NCI-H187 (cell line): ENCODE measurements around the gene SAXO1.
"Not testable (repeated sequence)": the region's sequence is repeated elsewhere in the genome, so short reads cannot be mapped to it uniquely, and the experiment has no call there.

Experiments
- DNase-seq, 2 experiments: peaks; one replicate each; lab custom pipeline; 2025; lab: John Stamatoyannopoulos, UW

The SAXO1 gene

DNA sequence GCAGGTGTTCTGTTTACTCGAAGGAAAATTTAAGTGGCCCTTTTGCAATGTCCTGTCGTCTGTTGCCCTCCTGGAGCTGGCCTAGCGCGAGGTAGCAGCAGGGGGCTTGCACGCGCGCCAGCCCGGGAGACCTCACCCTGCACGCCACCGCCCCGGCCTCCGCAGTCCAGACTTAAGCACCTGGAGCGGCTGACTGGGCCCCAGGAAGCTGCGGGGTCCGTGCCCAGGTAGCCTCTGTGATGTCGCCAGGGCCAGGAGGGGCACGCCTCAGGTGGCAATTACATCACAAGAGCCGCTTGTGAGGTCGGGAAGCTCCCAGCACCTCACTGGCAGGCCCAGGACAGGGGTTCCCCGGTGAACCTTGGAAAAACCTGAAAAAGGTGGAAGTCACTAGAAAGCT, at the start of gene SAXO1:
TSS of gene SAXO1 (minus strand) at position 195 of the 400 bp plus-strand sequence. CDS start 301 bp downstream, outside the sequence.
- no peak for DNase-seq

- no peak for DNase-seq
These were observed 41.8 kb upstream of the SAXO1 start for GRCh38 chr9:19074836-19075235.

DNA sequence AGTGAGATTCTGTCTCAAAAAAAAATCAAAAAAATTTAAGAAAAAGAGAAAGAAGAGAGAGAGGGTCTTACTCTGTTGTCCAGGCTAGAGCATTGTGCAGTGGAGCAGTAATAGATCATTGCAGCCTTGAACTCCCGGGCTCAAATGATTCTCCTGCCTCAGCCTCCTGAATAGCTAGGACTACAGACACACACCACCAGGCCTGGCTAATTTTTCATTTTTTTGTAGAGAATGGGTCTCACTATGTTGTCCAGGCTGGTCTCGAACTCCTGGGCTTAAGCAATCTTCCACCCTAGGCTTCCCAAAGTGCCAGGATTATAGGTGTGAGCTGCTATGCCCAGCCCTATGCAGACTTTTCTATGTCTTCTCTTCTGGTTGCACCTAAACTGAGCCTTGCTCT, 41.2 kb upstream of the SAXO1 start:
- DNase-seq = no peak

- DNase-seq = no peak
These were observed 24.0 kb upstream of the SAXO1 start for GRCh38 chr9:19057033-19057432.

DNA sequence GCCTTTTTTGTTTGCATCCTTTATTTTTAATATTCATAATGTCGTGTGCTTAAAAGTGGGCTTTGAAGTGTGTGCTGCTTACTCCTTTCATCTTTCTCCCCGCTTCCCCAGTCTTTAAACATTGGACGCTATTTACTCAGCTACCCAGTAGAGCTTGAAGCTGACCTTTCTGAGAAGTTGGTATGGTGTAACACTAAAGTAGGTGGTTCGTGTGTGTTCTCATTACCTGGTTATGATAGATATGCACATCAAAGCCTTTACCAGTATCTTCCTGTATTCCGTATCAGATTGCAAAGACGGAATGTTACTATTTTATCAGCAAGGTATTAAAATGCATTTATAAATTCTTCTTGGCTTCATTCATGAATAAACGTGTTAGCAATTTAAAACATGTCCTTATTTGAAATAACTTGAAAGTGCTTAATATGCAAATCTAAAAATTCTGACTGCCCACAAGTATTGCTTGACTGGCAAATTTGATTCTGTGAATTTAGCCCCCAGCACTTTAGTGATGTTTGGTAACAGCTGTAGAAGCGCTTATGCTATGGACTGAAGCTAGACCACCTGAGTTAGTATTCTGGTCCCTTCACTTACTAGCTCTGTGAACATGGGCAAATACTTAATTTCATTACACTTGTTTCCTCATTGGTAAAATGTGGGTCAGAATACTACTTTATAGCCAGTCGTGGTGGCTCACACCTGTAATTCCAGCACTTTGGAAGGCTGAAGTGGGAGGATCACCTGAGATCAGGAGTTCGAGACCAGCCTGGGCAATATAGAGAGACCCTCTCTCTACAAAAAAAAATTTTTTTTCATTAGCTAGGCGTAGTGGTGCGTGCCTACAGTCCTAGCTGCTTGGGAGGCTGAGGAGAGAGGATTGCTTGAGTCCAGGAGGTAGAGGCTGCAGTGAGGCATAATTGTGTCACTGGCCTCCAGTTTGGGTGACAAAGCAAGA, 17.9 kb upstream of the SAXO1 start:
- no peak for DNase-seq

DNA sequence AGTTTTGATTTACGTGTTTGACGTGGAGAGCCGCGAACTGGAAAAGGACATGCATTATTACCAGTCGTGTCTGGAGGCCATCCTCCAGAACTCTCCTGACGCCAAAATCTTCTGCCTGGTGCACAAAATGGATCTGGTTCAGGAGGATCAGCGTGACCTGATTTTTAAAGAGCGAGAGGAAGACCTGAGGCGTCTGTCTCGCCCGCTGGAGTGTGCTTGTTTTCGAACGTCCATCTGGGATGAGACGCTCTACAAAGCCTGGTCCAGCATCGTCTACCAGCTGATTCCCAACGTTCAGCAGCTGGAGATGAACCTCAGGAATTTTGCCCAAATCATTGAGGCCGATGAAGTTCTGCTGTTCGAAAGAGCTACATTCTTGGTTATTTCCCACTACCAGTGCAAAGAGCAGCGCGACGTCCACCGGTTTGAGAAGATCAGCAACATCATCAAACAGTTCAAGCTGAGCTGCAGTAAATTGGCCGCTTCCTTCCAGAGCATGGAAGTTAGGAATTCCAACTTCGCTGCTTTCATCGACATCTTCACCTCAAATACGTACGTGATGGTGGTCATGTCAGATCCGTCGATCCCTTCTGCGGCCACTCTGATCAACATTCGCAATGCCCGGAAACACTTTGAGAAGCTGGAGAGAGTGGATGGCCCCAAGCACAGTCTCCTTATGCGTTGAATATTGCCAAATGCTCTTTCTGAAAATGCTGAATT, 17.1 kb upstream of the SAXO1 start:
- no peak for DNase-seq

GRCh38 chr9:19048966-19049916, 16.2 kb upstream of the SAXO1 start, which contains the start of gene RRAGA:
Gene RRAGA (plus strand): TSS chr9:19049427. CDS start chr9:19049660, 233 bp downstream.
- peak; percentile 67 to 88 for DNase-seq

DNA sequence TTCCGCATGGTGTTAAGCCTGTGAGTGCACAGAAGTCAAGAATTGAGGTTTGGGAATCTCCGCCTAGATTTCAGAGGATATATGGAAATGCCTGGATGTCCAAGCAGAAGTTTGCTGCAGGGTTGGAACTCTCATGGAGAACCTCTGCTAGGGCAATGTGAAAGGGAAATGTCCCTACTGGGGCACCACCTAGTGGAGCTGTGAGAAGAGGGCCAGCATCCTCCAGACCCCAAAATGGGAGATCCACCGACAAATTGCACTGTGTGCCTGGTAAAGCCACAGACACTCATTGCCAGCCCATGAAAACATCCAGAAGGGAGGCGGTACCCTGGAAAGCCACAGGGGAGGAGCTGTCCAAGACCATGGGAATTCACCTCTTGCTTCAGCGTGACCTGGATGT, 3.6 kb upstream of the SAXO1 start:
- DNase-seq = no peak

GRCh38 chr9:19032406-19032805, 603 bp downstream of the SAXO1 start:
- peak in 1 of 2 experiments; percentile 5 for DNase-seq

DNA sequence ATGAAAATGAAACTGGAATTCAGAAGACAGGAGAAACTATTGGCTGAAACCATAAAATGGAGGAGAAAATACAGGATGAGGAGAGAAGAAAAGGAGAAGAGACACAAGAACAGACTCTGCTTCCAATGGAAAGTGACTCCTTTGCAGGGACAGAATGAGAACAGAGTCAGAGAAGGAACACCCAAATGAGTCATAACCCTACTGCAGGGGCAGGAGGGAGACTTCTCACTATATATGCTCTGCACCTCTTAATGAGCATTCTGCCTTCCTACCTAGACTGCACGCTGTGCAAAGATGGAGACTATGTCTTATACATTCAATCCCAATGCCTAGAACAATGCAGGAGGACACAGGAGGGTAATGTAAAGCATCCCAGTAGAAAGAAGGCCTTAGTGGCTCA, 2.1 kb downstream of the SAXO1 start:
- DNase-seq = no peak

GRCh38 chr9:19028835-19029451, 4.1 kb downstream of the SAXO1 start:
- DNase-seq = peak; percentile 3 to 7

- no peak for DNase-seq
These were observed 5.2 kb downstream of the SAXO1 start for GRCh38 chr9:19027825-19028224.

- no peak for DNase-seq
These were observed 6.6 kb downstream of the SAXO1 start for GRCh38 chr9:19026375-19026774.

GRCh38 chr9:19023078-19023477, 9.9 kb downstream of the SAXO1 start:
- DNase-seq = no peak

DNA sequence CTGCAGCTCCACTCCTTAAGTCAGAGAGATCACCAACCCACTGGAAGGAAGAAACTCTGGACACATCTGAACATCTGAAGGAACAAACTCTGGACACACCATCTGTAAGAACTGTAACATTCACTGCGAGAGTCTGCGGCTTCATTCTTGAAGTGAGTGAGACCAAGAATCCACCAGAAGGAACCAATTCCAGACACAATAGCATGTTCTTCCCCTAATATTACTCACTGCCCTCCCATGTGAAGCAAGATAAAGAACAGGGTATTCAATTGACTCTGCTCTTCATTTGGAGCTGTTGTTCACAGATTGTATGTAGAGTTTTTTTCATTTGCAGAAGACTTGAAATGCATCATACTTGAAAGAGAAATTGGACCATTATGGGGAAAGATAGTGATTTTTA, 10.8 kb downstream of the SAXO1 start:
- no peak for DNase-seq

GRCh38 chr9:19021649-19022048, 11.4 kb downstream of the SAXO1 start:
- DNase-seq = not testable (repeated sequence)

- no peak for DNase-seq
These were observed 12.0 kb downstream of the SAXO1 start for GRCh38 chr9:19020886-19021455.

DNA sequence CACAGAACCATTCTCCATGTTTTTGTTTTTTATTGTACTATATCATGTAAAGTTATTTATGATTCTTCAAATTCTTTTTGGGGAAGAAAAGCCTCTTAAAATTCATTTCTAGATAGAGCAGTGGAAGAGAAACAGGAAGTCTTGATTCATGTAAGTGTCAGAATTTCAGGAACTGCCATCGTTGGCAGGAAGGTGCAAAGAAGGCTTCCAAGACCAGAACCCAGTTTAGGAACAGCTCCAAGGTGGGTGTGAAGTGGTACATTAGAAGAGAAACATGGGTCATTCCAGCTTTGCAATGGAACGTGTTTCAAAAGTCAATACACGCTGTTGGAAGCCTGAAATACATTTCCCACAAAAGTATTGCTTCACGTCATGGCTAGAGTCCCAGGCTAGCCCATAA, 14.8 kb downstream of the SAXO1 start:
- DNase-seq = no peak

DNA sequence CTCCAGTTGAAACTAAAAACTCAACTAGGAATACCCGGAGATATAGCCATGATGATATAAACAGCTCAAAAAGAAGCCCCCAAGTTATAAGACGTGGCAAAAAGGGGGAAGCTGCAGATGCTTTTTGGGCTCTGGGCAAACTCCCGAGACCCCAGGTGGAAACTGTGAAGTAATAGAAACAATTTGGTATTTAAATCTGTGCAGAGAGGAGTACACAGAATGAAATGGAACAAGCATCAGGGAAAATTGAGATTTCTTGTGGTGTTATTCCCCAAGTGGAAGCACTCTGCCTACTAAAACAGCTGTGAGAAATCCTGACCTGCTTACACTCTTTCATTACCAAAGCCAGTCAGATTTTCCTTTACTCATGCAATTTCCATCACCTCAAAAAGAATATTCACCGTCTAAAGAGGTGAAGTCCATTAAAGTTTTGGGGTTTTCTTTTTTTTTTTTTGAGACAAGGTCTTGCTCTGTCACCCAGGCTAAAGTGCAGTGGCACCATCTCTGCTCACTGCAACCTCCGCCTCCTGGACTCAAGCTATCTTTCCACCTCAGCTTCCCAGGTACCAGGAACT, 23.5 kb downstream of the SAXO1 start:
- no peak for DNase-seq

DNA sequence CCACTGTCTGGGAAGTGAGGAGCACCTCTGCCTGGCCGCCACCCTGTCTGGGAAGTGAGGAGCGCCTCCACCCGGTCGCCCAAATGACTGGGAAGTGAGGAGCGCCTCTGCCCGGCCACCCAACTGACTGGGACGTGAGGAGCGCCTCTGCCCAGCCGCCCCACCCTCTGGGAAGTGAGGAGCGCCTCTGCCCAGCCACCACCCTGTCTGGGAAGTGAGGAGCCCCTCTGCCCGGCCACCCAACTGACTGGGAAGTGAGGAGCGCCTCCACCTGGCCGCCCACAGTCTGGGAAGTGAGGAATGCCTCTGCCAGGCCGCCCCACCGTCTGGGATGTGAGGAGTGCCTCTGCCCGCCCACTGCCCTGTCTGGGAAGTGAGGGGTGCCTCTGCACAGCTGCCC, 32.9 kb downstream of the SAXO1 start:
- DNase-seq = no peak
